HepG2 (cell line): ENCODE data around the gene POU6F1. TPM values are rescaled to one million over a fixed set of nuclear protein-coding genes. Genes with fewer than 3 reads are reported as not detected.
A peak's percentile ranks its signal among the peaks of the same experiment; 100 is the strongest.

Source experiments
- ATAC-seq: fragments of 200-7000 bp; cut with Tn5 transposase; 3 replicates; pipeline ENCODE4 v1.9.1; 2020; ENCODE audit warnings: mild to moderate bottlenecking, moderate library complexity
- BruUV-seq: library from RNA; stranded (reverse); fragments of 400-500 nt; replicated peaks from 2 replicates; lab custom pipeline; 2021; lab: Mats Ljungman, UMichigan
- CTCF ChIA-PET: fragments of 300-600 bp; formaldehyde crosslinking; extraction: SDS; loops from one replicate; lab custom pipeline; 2021; ENCODE audit warnings: low total read pairs, inconsistent platforms, low intra/inter-chr PET ratio; lab: Yijun Ruan, JAX
- POLR2A ChIA-PET: fragments of 350-600 bp; sonication (Branson Sonifier 250); formaldehyde crosslinking; loops from one replicate; lab custom pipeline; 2020; ENCODE audit warnings: antibody characterized with exemption, inconsistent platforms; lab: Yijun Ruan, JAX
- DNase-seq: peaks from one replicate; pipeline ENCODE4 v3.0.0-alpha.2; 2015; ENCODE audit warnings: low spot score
- FAIRE-seq: peaks from 3 replicates; lab custom pipeline; 2011; peaks lifted over from hg19 to GRCh38; lab: Jason Lieb, UNC
- H2AFZ ChIP-seq: one replicate; pipeline ENCODE4 v1.6.1; 2011; ENCODE audit warnings: low read length, inconsistent platforms
- H3K27ac ChIP-seq: fragments of 300-600 bp; 3 replicates; pipeline ENCODE4 v1.8.0; 2011; ENCODE audit warnings: mixed run types, mild to moderate bottlenecking, mixed read lengths, low read length, inconsistent platforms; ENCODE audit not compliant: insufficient read depth; ENCODE audit errors: extremely low read length
- H3K27me3 ChIP-seq, 2 experiments: fragments of 200-600 bp in 1 of 2; 2 replicates in 1 of 2; 3 replicates in 1 of 2; pipeline versions ENCODE4 v1.6.0 to v1.8.0; 2011; ENCODE audit warnings: low read length in 2 of 2, mild to moderate bottlenecking in 2 of 2, moderate library complexity in 2 of 2, inconsistent platforms in 1 of 2; ENCODE audit not compliant: insufficient read depth in 2 of 2, control insufficient read depth in 1 of 2
- H3K36me3 ChIP-seq, 2 experiments: fragments of 200-600 bp in 1 of 2; replicated peaks in 1 of 2; 2 replicates in 1 of 2; 3 replicates in 1 of 2; pipeline versions ENCODE4 v1.5.1 to v1.8.0; 2011; ENCODE audit warnings: low read length in 2 of 2, inconsistent platforms in 1 of 2; ENCODE audit not compliant: insufficient read depth in 2 of 2, control insufficient read depth in 1 of 2
- H3K4me1 ChIP-seq: 2 replicates; pipeline ENCODE4 v1.5.1; 2012; ENCODE audit warnings: low read length, inconsistent platforms; ENCODE audit not compliant: insufficient read depth
- H3K4me2 ChIP-seq: 2 replicates; pipeline ENCODE4 v1.6.0; 2011; ENCODE audit warnings: low read depth, low read length, inconsistent platforms
- H3K4me3 ChIP-seq, 3 experiments: fragments of 200-600 bp in 1 of 3; sonication (generic), shearing (Covaris generic) in 1 of 3; replicated peaks in 1 of 3; 2 replicates each; pipeline ENCODE4 v1.5.1; 2011 to 2016; ENCODE audit warnings: low read length in 3 of 3, inconsistent platforms in 2 of 3, low read depth in 2 of 3, mild to moderate bottlenecking in 2 of 3, control low read depth in 1 of 3, mixed read lengths in 1 of 3; ENCODE audit not compliant: insufficient read depth in 1 of 3
- H3K79me2 ChIP-seq: one replicate; pipeline ENCODE4 v1.6.1; 2011; ENCODE audit warnings: low read length, inconsistent platforms; ENCODE audit not compliant: insufficient read depth
- H3K9ac ChIP-seq: 2 replicates; pipeline ENCODE4 v1.6.0; 2011; ENCODE audit warnings: mild to moderate bottlenecking, low read depth, low read length, inconsistent platforms; ENCODE audit not compliant: insufficient read depth
- H3K9me3 ChIP-seq: 2 replicates; pipeline ENCODE4 v1.5.1; 2012; ENCODE audit warnings: mild to moderate bottlenecking, low read length
- H4K20me1 ChIP-seq: 2 replicates; pipeline ENCODE4 v1.6.0; 2011; ENCODE audit warnings: inconsistent platforms, mild to moderate bottlenecking, low read length, moderate library complexity; ENCODE audit not compliant: insufficient read depth
- GATA4 ChIP-seq: sonication (generic); IDR thresholded peaks from 2 replicates; pipeline ENCODE4 v1.6.1; 2016; ENCODE audit warnings: antibody characterized with exemption, low read depth, borderline replicate concordance
- GATAD1 ChIP-seq: IDR thresholded peaks from 2 replicates; pipeline ENCODE4 v1.6.1; 2016; ENCODE audit warnings: missing genetic modification reagents, missing compliant biosample characterization
- KDM2A ChIP-seq: sonication (generic); formaldehyde crosslinking; IDR thresholded peaks from 2 replicates; pipeline ENCODE4 v1.4.0; 2020; ENCODE audit warnings: low read depth, missing genetic modification reagents, borderline replicate concordance
- MAFK ChIP-seq, 2 experiments: IDR thresholded peaks in 1 of 2; conservative IDR thresholded peaks in 1 of 2; 2 replicates each; pipeline ENCODE4 v1.6.1; 2011; ENCODE audit warnings: improper control_type of control experiment in 2 of 2, low read length in 2 of 2
- POLR2AphosphoS2 ChIP-seq: IDR thresholded peaks from 2 replicates; pipeline ENCODE4 v1.6.1; 2011; ENCODE audit warnings: low read depth, low read length, improper control_type of control experiment
- RNF219 ChIP-seq: sonication (generic); formaldehyde crosslinking; IDR thresholded peaks from 2 replicates; pipeline ENCODE4 v1.5.0; 2020; ENCODE audit warnings: mild to moderate bottlenecking, missing genetic modification reagents
- SPEN ChIP-seq: sonication (generic); formaldehyde crosslinking; IDR thresholded peaks from 2 replicates; pipeline ENCODE4 v1.5.1; 2020; ENCODE audit warnings: low read depth, mild to moderate bottlenecking, missing genetic modification reagents
- ZBTB7A ChIP-seq: sonication (generic); formaldehyde crosslinking; IDR thresholded peaks from 2 replicates; pipeline ENCODE4 v1.8.0; 2022; ENCODE audit warnings: mild to moderate bottlenecking, missing genetic modification reagents
- ZFX ChIP-seq: sonication (generic); formaldehyde crosslinking; IDR thresholded peaks from 2 replicates; pipeline ENCODE4 v1.4.0; 2020; ENCODE audit warnings: mild to moderate bottlenecking, low read depth, missing genetic modification reagents, moderate library complexity
- ZNF263 ChIP-seq: sonication (generic); formaldehyde crosslinking; IDR thresholded peaks from 2 replicates; pipeline ENCODE4 v1.4.0; 2020; ENCODE audit warnings: missing genetic modification reagents
- ZNF792 ChIP-seq: IDR thresholded peaks from 2 replicates; pipeline ENCODE4 v1.6.1; 2016
- ZSCAN25 ChIP-seq: sonication (generic); formaldehyde crosslinking; IDR thresholded peaks from 2 replicates; pipeline ENCODE4 v1.8.0; 2022; ENCODE audit warnings: mild to moderate bottlenecking, missing genetic modification reagents
- WGBS: methylation state at CpG from one replicate; pipeline ENCODE4 v1.1.6; 2017; ENCODE audit warnings: low lambda C conversion rate; 5-methylcytosine and 5-hydroxymethylcytosine counted together
- in situ Hi-C: cut with HindIII; loops from 2 replicates; pipeline ENCODE4 v1.10.0; 2017; ENCODE audit warnings: low pct_unique_long_range_greater_than_20kb; ENCODE audit not compliant: extremely low pct_ligation_motif_present
- intact Hi-C: fragments of 100-400 bp; cut with micrococcal nuclease; formaldehyde crosslinking; loops from one replicate; pipeline ENCODE4 v1.10.0; 2022; ENCODE audit not compliant: unreplicated experiment
- polyA plus RNA-seq, 8 experiments: library from polyadenylated mRNA; depleted of rRNA in 3 of 8; stranded (reverse) in 7 of 8; unstranded in 1 of 8; fragments of >200 nt; fragmentation: Illumina TruSeq in 4 of 8; extraction: Trizol in 4 of 8; gene quantifications; 2 replicates each; pipeline versions ENCODE4 v1.2.1 to v1.2.3, GENCODE V29; 2011 to 2016; ENCODE audit warnings: low read depth in 4 of 8, missing spikeins in 1 of 8, mixed read lengths in 1 of 8; ENCODE audit not compliant: insufficient read depth in 1 of 8
- total RNA-seq, 5 experiments: library from RNA; depleted of rRNA; stranded (reverse); fragments of >200 nt; fragmentation: Illumina TruSeq; extraction: Trizol; gene quantifications; 2 replicates each; pipeline ENCODE4 v1.2.3, GENCODE V29; 2016; ENCODE audit warnings: low read depth in 1 of 5

Gene POU6F1
- total and polyA plus RNA-seq, 2 of the 13 experiments (the other 11 are each of a cell fraction or from before 2014, with no cell fraction given) = 0.48 to 0.51 TPM

GRCh38 chr12:51245476-51246253 lies 27.8 kb upstream of the POU6F1 start:
- BruUV-seq = TSS peak; percentile 36
- TF ChIP-seq POLR2AphosphoS2 (peak; percentile 61), ZNF792 (CRISPR knock-in tag) (no peak), MAFK (conservative IDR thresholded peaks at IDR 0.05 in 1 of 2, IDR thresholded peaks at IDR 0.05 in 1 of 2; ENCODE audit: low read length in 2 of 2) (0 out of 4 replicates have a peak, but pooled peaks of 1 of the 2 experiments have one; percentile 36), ZFX (CRISPR knock-in tag) (no peak)
- intact Hi-C loops = loop anchor here (10.0 kb wide), 1 partner anchor 201 kb away; the partner anchor contains the start of gene LETMD1
- Histone ChIP-seq H3K9me3 (no peaks in the 10 kb centered on the region), H4K20me1 (no peaks in the 10 kb centered on the region), H3K79me2 (no peaks in the 10 kb centered on the region), H3K4me1 (peaks cover 26% of the 10 kb centered on the region), H3K4me2 (no peak overlapping the region), H3K9ac (no peak overlapping the region), H3K4me3 (no peak overlapping the region), H3K27me3 (no peaks in the 10 kb centered on the region), H3K27ac (no peak overlapping the region), H3K36me3 (peaks cover 11 to 21% of the 10 kb centered on the region in 2 experiments), H2AFZ (no peak overlapping the region)
- FAIRE-seq = no peak
- peak; percentile 27 for ATAC-seq
- CTCF ChIA-PET = no interaction called here
- WGBS = 96% methylated on average over 9 of the region's 11 CpGs
- no peak for DNase-seq
- POLR2A ChIA-PET = interaction anchor here (0.6 kb wide), 1 partner anchor 185 kb away, joined by 3 read pairs; no protein-coding TSS in a partner anchor
- in situ Hi-C loops = no loop called here

- no peak for ATAC-seq
- DNase-seq = no peak
- intact Hi-C loops (loop anchor here (10.0 kb wide), 1 partner anchor 199 kb away; the partner anchor contains the start of gene LETMD1), in situ Hi-C loops (no loop called here)
- Histone ChIP-seq H3K79me2 (peaks cover 7% of the 10 kb centered on the region), H3K27ac (no peak overlapping the region), H3K9ac (no peak overlapping the region), H4K20me1 (no peaks in the 10 kb centered on the region), H3K4me3 (no peak overlapping the region), H2AFZ (no peak overlapping the region), H3K36me3 (peaks cover 12 to 27% of the 10 kb centered on the region in 2 experiments), H3K9me3 (no peaks in the 10 kb centered on the region), H3K4me1 (peaks cover 36% of the 10 kb centered on the region), H3K4me2 (no peak overlapping the region), H3K27me3 (no peaks in the 10 kb centered on the region)
- CTCF ChIA-PET = no interaction called here
- 70% methylated on average over 4 of the region's 4 CpGs for WGBS
- FAIRE-seq = no peak
- no TSS peak for BruUV-seq
- POLR2A ChIA-PET = interaction anchor here (1.3 kb wide), 1 partner anchor 26 kb away, joined by 8 read pairs; the partner anchor contains the start of gene POU6F1
- TF ChIP-seq SPEN (CRISPR knock-in tag) (no peak), ZNF263 (CRISPR knock-in tag) (no peak), ZBTB7A (CRISPR knock-in tag) (no peak), KDM2A (no peak), RNF219 (no peak), GATAD1 (no peak), ZSCAN25 (CRISPR knock-in tag) (no peak), GATA4 (no peak)
Observed at GRCh38 chr12:51244269-51244668, 26.4 kb upstream of the POU6F1 start.
